Measurements from ENCODE around the gene PPP1R13B.

PPP1R13B gene

DNA sequence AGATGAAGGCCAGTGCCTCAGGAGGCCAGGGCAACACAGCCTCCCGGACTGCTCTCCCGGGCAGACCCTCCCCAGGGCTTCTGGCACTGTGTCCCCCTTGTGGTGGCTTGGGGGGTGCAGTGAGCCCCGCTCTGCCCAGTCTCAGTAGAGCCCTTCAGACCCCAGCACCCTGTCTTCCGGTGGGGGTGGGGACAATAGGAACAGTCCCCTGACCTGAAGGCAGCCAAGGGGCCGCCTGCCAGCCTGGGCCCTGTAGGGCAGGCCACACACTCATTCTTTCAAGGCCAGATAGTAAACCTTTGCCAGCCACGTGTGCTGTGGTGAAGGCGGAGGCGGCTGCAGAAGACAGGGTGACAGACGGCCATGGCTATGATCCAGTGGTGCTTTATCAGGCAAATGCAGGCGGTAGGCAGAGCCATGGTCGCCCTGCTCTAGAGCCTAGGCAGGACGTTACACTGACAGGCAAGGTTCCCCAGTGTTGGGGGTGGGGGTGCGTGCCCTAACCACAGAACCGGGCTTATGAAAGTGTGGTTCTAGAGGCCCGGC is 116.8 kb downstream of the PPP1R13B start:
- TF ChIP-seq, protein P1, sequence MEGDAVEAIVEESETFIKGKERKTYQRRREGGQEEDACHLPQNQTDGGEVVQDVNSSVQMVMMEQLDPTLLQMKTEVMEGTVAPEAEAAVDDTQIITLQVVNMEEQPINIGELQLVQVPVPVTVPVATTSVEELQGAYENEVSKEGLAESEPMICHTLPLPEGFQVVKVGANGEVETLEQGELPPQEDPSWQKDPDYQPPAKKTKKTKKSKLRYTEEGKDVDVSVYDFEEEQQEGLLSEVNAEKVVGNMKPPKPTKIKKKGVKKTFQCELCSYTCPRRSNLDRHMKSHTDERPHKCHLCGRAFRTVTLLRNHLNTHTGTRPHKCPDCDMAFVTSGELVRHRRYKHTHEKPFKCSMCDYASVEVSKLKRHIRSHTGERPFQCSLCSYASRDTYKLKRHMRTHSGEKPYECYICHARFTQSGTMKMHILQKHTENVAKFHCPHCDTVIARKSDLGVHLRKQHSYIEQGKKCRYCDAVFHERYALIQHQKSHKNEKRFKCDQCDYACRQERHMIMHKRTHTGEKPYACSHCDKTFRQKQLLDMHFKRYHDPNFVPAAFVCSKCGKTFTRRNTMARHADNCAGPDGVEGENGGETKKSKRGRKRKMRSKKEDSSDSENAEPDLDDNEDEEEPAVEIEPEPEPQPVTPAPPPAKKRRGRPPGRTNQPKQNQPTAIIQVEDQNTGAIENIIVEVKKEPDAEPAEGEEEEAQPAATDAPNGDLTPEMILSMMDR (IDR thresholded peaks at IDR 0.05; ENCODE audit: control insufficient read depth, insufficient read depth, low read depth, low read length, missing control alignments) = no peak
- no peak overlapping the region for H3K4me3 ChIP-seq (ENCODE audit: control insufficient read depth, low read depth, low read length)
- DNase-seq (ENCODE audit: low read depth) = no peak

DNA sequence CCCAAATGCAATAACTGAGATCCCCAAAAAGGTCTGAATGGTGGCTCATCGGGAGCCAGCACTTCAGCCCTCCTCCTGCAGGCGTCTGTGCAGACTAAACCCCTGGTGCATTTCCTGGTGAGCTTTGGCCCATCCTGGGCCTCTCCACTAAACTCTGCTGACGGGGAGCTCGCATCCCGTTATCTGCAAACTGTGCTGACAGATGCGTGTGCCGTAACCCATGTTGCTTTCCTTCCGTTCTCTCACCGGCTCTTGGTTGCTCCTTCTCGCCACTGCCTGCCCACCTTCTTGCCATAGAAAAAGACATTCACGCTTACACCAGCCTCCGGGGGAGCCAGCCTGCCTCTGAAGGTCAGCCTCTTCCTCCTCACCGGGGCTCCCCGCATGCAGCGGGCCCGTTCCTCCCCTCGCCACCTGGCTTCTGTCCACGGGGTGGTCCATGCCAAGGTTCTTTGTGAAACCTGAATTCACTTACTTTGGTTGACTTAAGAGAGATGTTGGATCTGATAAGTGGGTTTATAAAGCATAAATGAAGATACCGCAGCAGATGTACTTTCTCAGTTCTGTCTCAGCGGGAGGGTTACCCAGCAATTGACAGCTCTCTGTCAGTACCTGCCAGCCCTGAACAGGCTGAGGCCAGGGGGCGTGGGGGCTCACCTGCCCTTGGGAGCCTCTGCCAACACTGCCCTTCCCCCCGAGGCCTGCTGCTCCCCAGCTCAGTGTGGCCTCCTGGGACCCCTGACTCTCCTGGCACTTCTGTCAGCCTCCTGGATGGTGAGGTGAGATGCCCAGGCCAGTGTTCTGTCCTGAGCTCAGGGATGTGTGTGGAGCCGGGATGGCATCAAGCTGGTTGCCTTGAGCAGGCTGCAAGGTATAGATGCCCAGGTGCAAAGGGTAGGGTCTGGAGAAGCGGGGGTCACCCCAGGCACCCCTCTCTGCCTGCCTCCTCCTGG is 117.6 kb downstream of the PPP1R13B start:
- TF ChIP-seq, protein P1 (IDR thresholded peaks at IDR 0.05; ENCODE audit: control insufficient read depth, insufficient read depth, low read depth, low read length, missing control alignments) = no peak
- DNase-seq (ENCODE audit: low read depth) = no peak
- H3K4me3 ChIP-seq (ENCODE audit: control insufficient read depth, low read depth, low read length) = no peak overlapping the region

DNA sequence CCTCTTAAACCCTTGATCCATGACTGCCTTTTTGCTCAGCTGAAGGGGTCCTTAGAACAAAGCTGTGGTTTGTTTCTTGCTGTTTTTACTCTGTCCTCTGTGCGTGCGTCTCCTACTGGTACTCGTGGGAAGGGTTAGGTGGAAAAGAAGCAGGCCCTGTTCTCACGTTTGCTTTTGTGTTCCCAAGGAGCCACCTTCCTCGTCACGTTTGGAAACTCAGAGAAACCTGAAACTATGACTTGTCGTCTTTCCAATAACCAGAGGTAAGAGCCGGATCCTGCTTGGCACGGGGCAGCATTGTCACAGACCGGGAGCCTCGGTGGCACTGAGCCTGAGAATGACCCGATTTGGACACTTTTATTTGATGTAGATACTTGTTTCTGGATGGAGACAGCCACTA is 118.7 kb downstream of the PPP1R13B start:
- no peak for DNase-seq (ENCODE audit: low read depth)
- TF ChIP-seq, protein P1 (IDR thresholded peaks at IDR 0.05; ENCODE audit: control insufficient read depth, insufficient read depth, low read depth, low read length, missing control alignments) = no peak
- no peak overlapping the region for H3K4me3 ChIP-seq (ENCODE audit: control insufficient read depth, low read depth, low read length)

DNA sequence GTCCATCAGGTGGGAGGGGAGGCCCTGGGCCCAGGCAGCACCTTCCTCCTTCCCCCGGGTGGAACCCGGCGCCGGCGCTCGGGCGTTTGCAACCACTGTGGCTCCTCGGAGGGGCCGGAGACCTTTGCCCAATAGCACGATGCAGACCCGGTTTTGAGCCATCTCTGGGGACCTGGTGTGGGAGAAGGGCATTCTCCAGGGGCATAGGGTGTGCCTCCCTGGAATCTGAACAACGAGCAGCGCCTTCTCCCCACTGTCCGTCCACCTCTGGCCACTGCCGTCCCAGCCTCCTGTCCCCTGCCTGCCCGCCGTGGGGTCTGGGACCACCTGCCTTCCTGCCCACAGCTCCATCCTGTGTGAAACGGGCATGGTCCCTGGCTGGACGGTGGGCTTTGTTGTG is 119.2 kb downstream of the PPP1R13B start:
- TF ChIP-seq, protein P1 (IDR thresholded peaks at IDR 0.05; ENCODE audit: control insufficient read depth, insufficient read depth, low read depth, low read length, missing control alignments) = no peak
- H3K4me3 ChIP-seq (ENCODE audit: control insufficient read depth, low read depth, low read length) = no peak overlapping the region
- DNase-seq (ENCODE audit: low read depth) = no peak

DNA sequence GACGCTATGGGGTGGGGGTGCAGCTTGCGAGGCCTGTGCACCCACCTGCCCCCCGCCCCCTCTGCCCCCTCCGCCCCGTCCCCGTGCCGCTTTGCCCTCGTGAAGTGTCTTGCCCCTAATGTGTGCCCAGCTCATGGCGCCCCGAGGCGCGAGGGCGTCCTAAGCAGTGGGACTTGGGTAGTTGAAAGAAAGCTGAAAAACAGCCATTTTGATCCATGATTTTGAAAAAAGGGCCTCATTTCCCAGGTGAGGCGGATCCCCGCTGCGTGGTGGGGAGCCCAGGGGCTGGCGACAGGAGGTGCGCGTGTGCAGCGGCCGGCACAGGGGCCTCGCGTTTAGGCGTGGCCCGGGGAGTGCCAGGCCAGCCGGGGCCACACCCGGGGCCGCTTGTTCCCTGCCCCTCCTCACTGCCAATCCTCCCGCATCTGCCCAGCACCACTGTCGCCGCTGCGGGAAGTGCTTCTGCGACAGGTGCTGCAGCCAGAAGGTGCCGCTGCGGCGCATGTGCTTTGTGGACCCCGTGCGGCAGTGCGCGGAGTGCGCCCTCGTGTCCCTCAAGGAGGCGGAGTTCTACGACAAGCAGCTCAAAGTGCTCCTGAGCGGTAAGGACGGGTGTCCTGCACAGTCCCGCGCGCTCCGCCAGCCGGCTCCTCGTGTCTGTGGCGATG is 119.9 kb downstream of the PPP1R13B start:
- no peak overlapping the region for H3K4me3 ChIP-seq (ENCODE audit: control insufficient read depth, low read depth, low read length)
- TF ChIP-seq, protein P1 (IDR thresholded peaks at IDR 0.05; ENCODE audit: control insufficient read depth, insufficient read depth, low read depth, low read length, missing control alignments) = no peak
- no peak for DNase-seq (ENCODE audit: low read depth)

DNA sequence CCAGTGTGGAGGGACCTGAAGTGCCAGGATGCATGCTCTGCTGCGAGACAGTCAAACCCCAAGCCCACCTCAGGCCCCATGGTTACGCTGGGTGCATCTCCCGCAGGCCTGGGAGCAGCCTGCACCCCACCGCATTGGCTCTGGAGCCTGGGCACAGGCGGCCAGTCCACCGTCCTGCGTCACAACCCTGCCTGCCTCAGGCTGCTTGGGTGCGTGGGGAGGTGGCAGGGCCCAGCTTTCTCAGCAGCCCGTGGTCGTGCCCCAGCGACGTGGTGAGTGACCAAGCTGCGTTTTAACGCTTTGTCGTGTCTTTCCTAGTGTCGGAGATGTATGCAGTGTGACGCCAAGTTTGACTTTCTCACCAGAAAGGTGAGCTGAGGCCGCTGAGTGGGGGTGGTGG is 120.9 kb downstream of the PPP1R13B start:
- TF ChIP-seq, protein P1 (IDR thresholded peaks at IDR 0.05; ENCODE audit: control insufficient read depth, insufficient read depth, low read depth, low read length, missing control alignments) = no peak
- DNase-seq (ENCODE audit: low read depth) = no peak
- H3K4me3 ChIP-seq (ENCODE audit: control insufficient read depth, low read depth, low read length) = no peak overlapping the region
